ENCODE data around the gene GRIA3.

The GRIA3 gene

GRCh38 chrX:123172869-123173268 is 11.2 kb upstream of the GRIA3 start:
- no peak overlapping the region for H3K27ac ChIP-seq (ENCODE audit: low read depth, low read length)
- H3K4me3 ChIP-seq (ENCODE audit: low read depth, low read length) = no peak overlapping the region
- no peak overlapping the region for H4K8ac ChIP-seq (ENCODE audit: low read depth, low read length)
- H3K4me2 ChIP-seq (ENCODE audit: low read length) = no peak overlapping the region
- H2BK120ac ChIP-seq (ENCODE audit: insufficient read depth, low read length, poor library complexity) = no peak overlapping the region
- no peak overlapping the region for H3K23ac ChIP-seq (ENCODE audit: low read length)
- H3K9me3 ChIP-seq (ENCODE audit: insufficient read depth, low read depth, low read length) = no peaks in the 10 kb centered on the region
- H4K91ac ChIP-seq (ENCODE audit: low read depth, low read length) = no peak overlapping the region
- no peak overlapping the region for H2BK5ac ChIP-seq (ENCODE audit: low read depth, low read length, poor library complexity)
- H2BK12ac ChIP-seq (ENCODE audit: low read length) = no peak overlapping the region
- H3K79me1 ChIP-seq (ENCODE audit: low read length) = no peaks in the 10 kb centered on the region
- no peaks in the 10 kb centered on the region for H3K79me2 ChIP-seq (ENCODE audit: control insufficient read depth, insufficient read depth, low read length, poor library complexity)
- H2AK5ac ChIP-seq (ENCODE audit: low read length) = no peak overlapping the region
- H3K4me1 ChIP-seq (ENCODE audit: control insufficient read depth in 1 of 2, insufficient read depth in 2 of 2, low read length in 2 of 2) = no peaks in the 10 kb centered on the region
- no peak overlapping the region for H4K12ac ChIP-seq (ENCODE audit: low read depth, low read length)
- H3K27me3 ChIP-seq (ENCODE audit: insufficient read depth, low read length) = no peaks in the 10 kb centered on the region
- DNase-seq = no peak
- H2AFZ ChIP-seq (ENCODE audit: insufficient read depth, low read length, poor library complexity) = no peak overlapping the region
- H3K36me3 ChIP-seq (ENCODE audit: control insufficient read depth in 1 of 2, insufficient read depth in 2 of 2, low read length in 2 of 2) = no peaks in the 10 kb centered on the region
- WGBS (ENCODE audit: extremely low coverage, insufficient coverage, insufficient read length) = no CpG with 5 or more reads among the region's 2 CpGs
- no peak overlapping the region for H3K9ac ChIP-seq (ENCODE audit: low read length)
- H3K18ac ChIP-seq (ENCODE audit: low read length) = no peak overlapping the region
- no peak overlapping the region for H3K4ac ChIP-seq (ENCODE audit: low read depth, low read length)
- H3K14ac ChIP-seq (ENCODE audit: low read length) = no peak overlapping the region

DNA sequence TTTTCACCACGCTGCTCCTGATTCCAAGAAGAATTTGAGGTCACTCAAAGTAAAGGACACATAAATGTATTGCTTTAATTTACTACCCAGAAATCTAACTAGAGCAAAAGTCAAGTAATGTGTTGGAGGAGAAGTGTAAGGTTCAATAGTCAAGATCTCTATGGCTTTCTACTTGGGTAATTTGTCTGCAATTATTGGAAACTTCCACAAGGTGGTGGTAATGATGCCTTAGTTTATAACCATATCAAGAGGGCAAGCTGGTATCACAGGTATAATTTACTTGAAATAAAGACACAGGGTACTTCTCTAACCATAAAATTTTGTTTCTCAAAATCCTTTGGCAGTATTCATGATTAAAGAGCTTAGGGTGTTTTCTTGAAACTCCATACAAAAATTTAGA is 10.2 kb upstream of the GRIA3 start:
- no peak overlapping the region for H3K9ac ChIP-seq (ENCODE audit: low read length)
- H2BK12ac ChIP-seq (ENCODE audit: low read length) = no peak overlapping the region
- no peak overlapping the region for H3K14ac ChIP-seq (ENCODE audit: low read length)
- no peaks in the 10 kb centered on the region for H3K36me3 ChIP-seq (ENCODE audit: control insufficient read depth in 1 of 2, insufficient read depth in 2 of 2, low read length in 2 of 2)
- H3K9me3 ChIP-seq (ENCODE audit: insufficient read depth, low read depth, low read length) = no peaks in the 10 kb centered on the region
- no peak overlapping the region for H3K27ac ChIP-seq (ENCODE audit: low read depth, low read length)
- no peak overlapping the region for H3K4me3 ChIP-seq (ENCODE audit: low read depth, low read length)
- DNase-seq = peak in 1 of 2 donors; percentile 27
- no peaks in the 10 kb centered on the region for H3K27me3 ChIP-seq (ENCODE audit: insufficient read depth, low read length)
- no peak overlapping the region for H2BK5ac ChIP-seq (ENCODE audit: low read depth, low read length, poor library complexity)
- H3K4ac ChIP-seq (ENCODE audit: low read depth, low read length) = no peak overlapping the region
- no peak overlapping the region for H2AK5ac ChIP-seq (ENCODE audit: low read length)
- no peak overlapping the region for H3K4me2 ChIP-seq (ENCODE audit: low read length)
- H2BK120ac ChIP-seq (ENCODE audit: insufficient read depth, low read length, poor library complexity) = no peak overlapping the region
- H3K79me2 ChIP-seq (ENCODE audit: control insufficient read depth, insufficient read depth, low read length, poor library complexity) = no peaks in the 10 kb centered on the region
- no CpG with 5 or more reads among the region's 1 CpG for WGBS (ENCODE audit: extremely low coverage, insufficient coverage, insufficient read length)
- H2AFZ ChIP-seq (ENCODE audit: insufficient read depth, low read length, poor library complexity) = no peak overlapping the region
- no peak overlapping the region for H4K91ac ChIP-seq (ENCODE audit: low read depth, low read length)
- no peak overlapping the region for H3K23ac ChIP-seq (ENCODE audit: low read length)
- H3K79me1 ChIP-seq (ENCODE audit: low read length) = no peaks in the 10 kb centered on the region
- no peak overlapping the region for H4K12ac ChIP-seq (ENCODE audit: low read depth, low read length)
- no peaks in the 10 kb centered on the region for H3K4me1 ChIP-seq (ENCODE audit: control insufficient read depth in 1 of 2, insufficient read depth in 2 of 2, low read length in 2 of 2)
- H4K8ac ChIP-seq (ENCODE audit: low read depth, low read length) = no peak overlapping the region
- no peak overlapping the region for H3K18ac ChIP-seq (ENCODE audit: low read length)

- Histone ChIP-seq H3K4me1 (ENCODE audit: control insufficient read depth in 1 of 2, insufficient read depth in 2 of 2, low read length in 2 of 2) (no peaks in the 10 kb centered on the region), H3K18ac (ENCODE audit: low read length) (no peak overlapping the region), H3K9me3 (ENCODE audit: insufficient read depth, low read depth, low read length) (no peaks in the 10 kb centered on the region), H3K14ac (ENCODE audit: low read length) (no peak overlapping the region), H3K27ac (ENCODE audit: low read depth, low read length) (no peak overlapping the region), H2AK5ac (ENCODE audit: low read length) (no peak overlapping the region), H3K9ac (ENCODE audit: low read length) (no peak overlapping the region), H2BK12ac (ENCODE audit: low read length) (no peak overlapping the region), H2BK5ac (ENCODE audit: low read depth, low read length, poor library complexity) (no peak overlapping the region), H3K79me2 (ENCODE audit: control insufficient read depth, insufficient read depth, low read length, poor library complexity) (no peaks in the 10 kb centered on the region), H3K79me1 (ENCODE audit: low read length) (no peaks in the 10 kb centered on the region), H4K12ac (ENCODE audit: low read depth, low read length) (no peak overlapping the region), H3K27me3 (ENCODE audit: insufficient read depth, low read length) (no peaks in the 10 kb centered on the region), H3K4ac (ENCODE audit: low read depth, low read length) (no peak overlapping the region), H4K91ac (ENCODE audit: low read depth, low read length) (no peak overlapping the region), H2AFZ (ENCODE audit: insufficient read depth, low read length, poor library complexity) (no peak overlapping the region), H3K4me2 (ENCODE audit: low read length) (no peak overlapping the region), H3K23ac (ENCODE audit: low read length) (no peak overlapping the region), H4K8ac (ENCODE audit: low read depth, low read length) (no peak overlapping the region), H3K4me3 (ENCODE audit: low read depth, low read length) (no peak overlapping the region), H3K36me3 (ENCODE audit: control insufficient read depth in 1 of 2, insufficient read depth in 2 of 2, low read length in 2 of 2) (no peaks in the 10 kb centered on the region), H2BK120ac (ENCODE audit: insufficient read depth, low read length, poor library complexity) (no peak overlapping the region)
- no peak for DNase-seq
These were observed 8.5 kb upstream of the GRIA3 start for GRCh38 chrX:123175366-123176122.

- Histone ChIP-seq H3K14ac (ENCODE audit: low read length) (no peak overlapping the region), H4K91ac (ENCODE audit: low read depth, low read length) (no peak overlapping the region), H2AFZ (ENCODE audit: insufficient read depth, low read length, poor library complexity) (no peak overlapping the region), H2BK12ac (ENCODE audit: low read length) (no peak overlapping the region), H3K36me3 (ENCODE audit: control insufficient read depth in 1 of 2, insufficient read depth in 2 of 2, low read length in 2 of 2) (no peaks in the 10 kb centered on the region), H3K79me2 (ENCODE audit: control insufficient read depth, insufficient read depth, low read length, poor library complexity) (no peaks in the 10 kb centered on the region), H3K4me3 (ENCODE audit: low read depth, low read length) (no peak overlapping the region), H3K4me2 (ENCODE audit: low read length) (no peak overlapping the region), H3K79me1 (ENCODE audit: low read length) (no peaks in the 10 kb centered on the region), H3K18ac (ENCODE audit: low read length) (no peak overlapping the region), H2AK5ac (ENCODE audit: low read length) (no peak overlapping the region), H3K4me1 (ENCODE audit: control insufficient read depth in 1 of 2, insufficient read depth in 2 of 2, low read length in 2 of 2) (no peaks in the 10 kb centered on the region), H3K9me3 (ENCODE audit: insufficient read depth, low read depth, low read length) (no peaks in the 10 kb centered on the region), H3K27ac (ENCODE audit: low read depth, low read length) (no peak overlapping the region), H4K12ac (ENCODE audit: low read depth, low read length) (no peak overlapping the region), H3K9ac (ENCODE audit: low read length) (no peak overlapping the region), H3K27me3 (ENCODE audit: insufficient read depth, low read length) (peaks cover 11% of the 10 kb centered on the region), H3K4ac (ENCODE audit: low read depth, low read length) (no peak overlapping the region), H3K23ac (ENCODE audit: low read length) (no peak overlapping the region), H2BK120ac (ENCODE audit: insufficient read depth, low read length, poor library complexity) (no peak overlapping the region), H4K8ac (ENCODE audit: low read depth, low read length) (no peak overlapping the region), H2BK5ac (ENCODE audit: low read depth, low read length, poor library complexity) (no peak overlapping the region)
- DNase-seq = no peak
- WGBS (ENCODE audit: extremely low coverage, insufficient coverage, insufficient read length) = no CpG with 5 or more reads among the region's 5 CpGs
These were observed 2.7 kb upstream of the GRIA3 start for GRCh38 chrX:123181233-123181914.
